Gastrocnemius medialis (tissue), 4 donors: ENCODE measurements around the gene PRM1. TPM values are rescaled to one million over a fixed set of nuclear protein-coding genes. Genes with fewer than 3 reads are reported as not detected.

Experiments
- ATAC-seq, 2 donors: fragments of 150-250 bp; one replicate each; pipeline ENCODE4 v1.9.1; 2016
- DNase-seq, 2 donors: peaks; one replicate each; pipeline ENCODE4 v3.0.0-alpha.2; 2019
- H3K27ac ChIP-seq, 4 donors: fragments of 200-600 bp; sonication (generic); 1 replicate in 1 of 4; 2 replicates in 3 of 4; pipeline ENCODE4 v1.5.1; 2016 to 2018; ENCODE audit warnings: mild to moderate bottlenecking in 2 of 4, moderate library complexity in 1 of 4
- H3K27me3 ChIP-seq, 3 donors: fragments of 200-600 bp; sonication (generic) in 2 of 3; 1 replicate in 1 of 3; 2 replicates in 2 of 3; pipeline versions ENCODE4 v1.5.1 to v1.6.0; 2016 to 2019; ENCODE audit warnings: mild to moderate bottlenecking in 1 of 3, moderate library complexity in 1 of 3
- H3K36me3 ChIP-seq, 2 donors: fragments of 200-600 bp; sonication (generic) in 1 of 2; one replicate each; pipeline ENCODE4 v1.5.1; 2017 to 2018
- H3K4me1 ChIP-seq, 2 donors: fragments of 200-600 bp; sonication (generic) in 1 of 2; one replicate each; pipeline ENCODE4 v1.5.1; 2016 to 2017; ENCODE audit warnings: mild to moderate bottlenecking in 2 of 2
- H3K4me3 ChIP-seq, 4 donors: fragments of 200-600 bp; sonication (generic) in 3 of 4; 1 replicate in 1 of 4; 2 replicates in 3 of 4; pipeline ENCODE4 v1.5.1; 2016 to 2019; ENCODE audit warnings: mild to moderate bottlenecking in 2 of 4
- H3K9me3 ChIP-seq, 3 donors: fragments of 200-600 bp; sonication (generic) in 2 of 3; 1 replicate in 1 of 3; 2 replicates in 2 of 3; pipeline ENCODE4 v1.5.1; 2016 to 2019
- CTCF ChIP-seq, 5 experiments: fragments of 450-650 bp in 3 of 5; fragments of 200-600 bp in 2 of 5; sonication (generic) in 2 of 5; IDR thresholded peaks in 4 of 5; conservative IDR thresholded peaks in 1 of 5; 1 replicate in 4 of 5; 2 replicates in 1 of 5; pipeline ENCODE4 v1.5.1; 2016 to 2019; ENCODE audit warnings: antibody characterized with exemption in 5 of 5, mild to moderate bottlenecking in 3 of 5, moderate library complexity in 3 of 5
- POLR2A ChIP-seq, 2 donors: fragments of 450-650 bp; IDR thresholded peaks; one replicate each; pipeline ENCODE4 v1.6.1; 2017; ENCODE audit warnings: antibody characterized with exemption in 2 of 2, mild to moderate bottlenecking in 2 of 2, moderate library complexity in 2 of 2
- in situ Hi-C, 4 donors: fragments of 200-750 bp; cut with MboI; loops; one replicate each; pipeline versions ENCODE4 v1.15.0 to v1.8.0; 2017; ENCODE audit warnings: low sequenced_read_pairs in 4 of 4
- intact Hi-C: fragments of 100-400 bp; cut with DNase I; formaldehyde crosslinking; loops from one replicate; pipeline ENCODE4 v1.15.1; 2023; ENCODE audit warnings: low total_unique reads
- total RNA-seq, 4 donors: library from RNA; depleted of rRNA; stranded (reverse); fragments of >200 nt; gene quantifications; one replicate each; pipeline versions ENCODE4 v1.1.0 to v1.2.3, GENCODE V29; 2016

Gene PRM1
- total RNA-seq, 4 donors from 2014 or later: not detected

GRCh38 chr16:11325404-11326083 is 44.4 kb upstream of the PRM1 start:
- Histone ChIP-seq H3K4me1 (peaks cover 5 to 7% of the 10 kb centered on the region in 2 donors), H3K36me3 (no peaks in the 10 kb centered on the region), H3K27me3 (no peaks in the 10 kb centered on the region), H3K4me3 (no peak overlapping the region), H3K9me3 (no peaks in the 10 kb centered on the region), H3K27ac (no peak overlapping the region)
- in situ Hi-C loops (no loop called here), intact Hi-C loops (no loop called here)
- DNase-seq: no peak
- TF ChIP-seq POLR2A (IDR thresholded peaks at IDR 0.05) (no peak), CTCF (IDR thresholded peaks at IDR 0.05 in 4 of 5, conservative IDR thresholded peaks at IDR 0.05 in 1 of 5) (no peak)
- no peak for ATAC-seq

- intact Hi-C loops: no loop called here
These were observed 42.6 kb upstream of the PRM1 start for GRCh38 chr16:11323551-11324336.

GRCh38 chr16:11322823-11323222 is 41.7 kb upstream of the PRM1 start:
- no peak for DNase-seq
- Histone ChIP-seq H3K27ac (no peak overlapping the region), H3K4me3 (no peak overlapping the region), H3K9me3 (no peaks in the 10 kb centered on the region), H3K27me3 (no peaks in the 10 kb centered on the region), H3K36me3 (no peaks in the 10 kb centered on the region), H3K4me1 (peaks cover 0 to 7% of the 10 kb centered on the region in 2 donors)
- intact Hi-C loops (no loop called here), in situ Hi-C loops (no loop called here)
- ATAC-seq: no peak
- no peak for TF ChIP-seq POLR2A (IDR thresholded peaks at IDR 0.05)
- no peak for TF ChIP-seq CTCF (IDR thresholded peaks at IDR 0.05 in 4 of 5, conservative IDR thresholded peaks at IDR 0.05 in 1 of 5)

More at GRCh38 chr16:11323551-11324336, 42.6 kb upstream of the PRM1 start:
- Histone ChIP-seq H3K9me3 (no peaks in the 10 kb centered on the region), H3K4me3 (no peak overlapping the region), H3K4me1 (peaks cover 0 to 7% of the 10 kb centered on the region in 2 donors), H3K27me3 (no peaks in the 10 kb centered on the region), H3K36me3 (no peaks in the 10 kb centered on the region), H3K27ac (no peak overlapping the region)
- in situ Hi-C loops: no loop called here
- TF ChIP-seq POLR2A (IDR thresholded peaks at IDR 0.05) (no peak), CTCF (IDR thresholded peaks at IDR 0.05 in 4 of 5, conservative IDR thresholded peaks at IDR 0.05 in 1 of 5) (no peak)
- ATAC-seq (no peak), DNase-seq (no peak)

GRCh38 chr16:11321662-11322061 is 40.5 kb upstream of the PRM1 start:
- H3K27ac ChIP-seq: no peak overlapping the region
- in situ Hi-C loops (no loop called here), intact Hi-C loops (no loop called here)
- no peaks in the 10 kb centered on the region for H3K9me3 ChIP-seq
- H3K4me1 ChIP-seq: peaks cover 0 to 7% of the 10 kb centered on the region in 2 donors
- DNase-seq: no peak
- H3K36me3 ChIP-seq: no peaks in the 10 kb centered on the region
- H3K27me3 ChIP-seq: no peaks in the 10 kb centered on the region
- no peak for ATAC-seq
- H3K4me3 ChIP-seq: no peak overlapping the region
- TF ChIP-seq POLR2A (IDR thresholded peaks at IDR 0.05) (no peak), CTCF (IDR thresholded peaks at IDR 0.05 in 4 of 5, conservative IDR thresholded peaks at IDR 0.05 in 1 of 5) (no peak)
